AG04449 (cell line): ENCODE results near the gene CLASRP.

ENCODE experiments used
- CTCF ChIA-PET: fragments of 350-600 bp; formaldehyde crosslinking; extraction: SDS; loops from one replicate; lab custom pipeline; 2021; ENCODE audit warnings: antibody characterized with exemption; lab: Yijun Ruan, JAX
- POLR2A ChIA-PET: fragments of 400-600, 350-600 bp; formaldehyde crosslinking; extraction: SDS; loops from one replicate; lab custom pipeline; 2020; ENCODE audit warnings: antibody characterized with exemption, inconsistent platforms; lab: Yijun Ruan, JAX
- DNase-seq: peaks from one replicate; pipeline ENCODE4 v3.0.0-alpha.2; 2010; ENCODE audit warnings: low read depth, low spot score
- H3K4me3 ChIP-seq: 2 replicates; pipeline ENCODE4 v1.5.1; 2011; ENCODE audit warnings: low read depth, mild to moderate bottlenecking, control low read depth, low read length
- TF ChIP-seq, protein P1 (sequence below): IDR thresholded peaks from one replicate; pipeline ENCODE4 v1.5.1; 2011; ENCODE audit warnings: mild to moderate bottlenecking, moderate library complexity, low read length, control low read depth, inconsistent platforms; ENCODE audit not compliant: insufficient read depth; ENCODE audit errors: missing control alignments

CLASRP gene

DNA sequence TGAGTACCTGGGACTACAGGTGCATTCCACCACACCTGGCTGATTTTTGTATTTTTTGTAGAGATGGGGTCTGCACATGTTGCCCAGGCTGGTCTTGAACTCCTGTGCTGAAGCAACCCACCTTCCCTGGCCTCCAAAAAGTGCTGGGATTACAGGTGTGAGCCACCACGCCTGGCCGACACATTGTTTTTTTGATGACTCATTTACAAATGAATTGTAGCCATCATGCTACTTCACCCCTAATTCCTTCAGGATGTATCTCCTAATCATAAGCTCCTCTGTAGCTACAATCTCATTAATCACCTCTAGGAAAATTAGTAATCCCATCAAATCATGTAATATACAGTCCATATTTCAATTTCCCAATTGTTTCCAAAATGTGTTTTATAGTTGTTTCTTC is 19.7 kb upstream of the CLASRP start:
- TF ChIP-seq, protein P1, sequence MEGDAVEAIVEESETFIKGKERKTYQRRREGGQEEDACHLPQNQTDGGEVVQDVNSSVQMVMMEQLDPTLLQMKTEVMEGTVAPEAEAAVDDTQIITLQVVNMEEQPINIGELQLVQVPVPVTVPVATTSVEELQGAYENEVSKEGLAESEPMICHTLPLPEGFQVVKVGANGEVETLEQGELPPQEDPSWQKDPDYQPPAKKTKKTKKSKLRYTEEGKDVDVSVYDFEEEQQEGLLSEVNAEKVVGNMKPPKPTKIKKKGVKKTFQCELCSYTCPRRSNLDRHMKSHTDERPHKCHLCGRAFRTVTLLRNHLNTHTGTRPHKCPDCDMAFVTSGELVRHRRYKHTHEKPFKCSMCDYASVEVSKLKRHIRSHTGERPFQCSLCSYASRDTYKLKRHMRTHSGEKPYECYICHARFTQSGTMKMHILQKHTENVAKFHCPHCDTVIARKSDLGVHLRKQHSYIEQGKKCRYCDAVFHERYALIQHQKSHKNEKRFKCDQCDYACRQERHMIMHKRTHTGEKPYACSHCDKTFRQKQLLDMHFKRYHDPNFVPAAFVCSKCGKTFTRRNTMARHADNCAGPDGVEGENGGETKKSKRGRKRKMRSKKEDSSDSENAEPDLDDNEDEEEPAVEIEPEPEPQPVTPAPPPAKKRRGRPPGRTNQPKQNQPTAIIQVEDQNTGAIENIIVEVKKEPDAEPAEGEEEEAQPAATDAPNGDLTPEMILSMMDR = no peak
- ChIA-PET CTCF (interaction anchor here (1.6 kb wide), 1 partner anchor 9 kb away, joined by 4 read pairs; no protein-coding TSS in a partner anchor), POLR2A (no interaction called here)
- no peak for DNase-seq
- H3K4me3 ChIP-seq = no peak overlapping the region

DNA sequence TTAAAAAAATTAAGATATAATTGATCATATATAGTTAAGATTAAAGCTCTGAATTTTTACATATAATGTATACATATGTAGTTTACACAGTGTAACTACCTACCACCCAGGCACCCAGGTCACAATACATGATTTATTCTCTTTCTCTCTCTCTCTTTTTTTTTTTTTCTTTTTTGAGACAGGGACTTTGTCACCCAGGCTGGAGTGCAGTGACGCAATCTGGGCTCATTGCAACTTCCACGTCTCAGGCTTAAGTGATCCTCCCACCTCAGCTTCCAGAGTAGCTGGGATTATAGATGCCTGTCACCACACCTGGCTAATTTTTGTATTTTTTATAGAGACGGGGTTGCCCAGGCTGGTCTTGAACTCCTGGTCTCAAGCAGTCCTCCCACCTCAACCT is 18.8 kb upstream of the CLASRP start:
- TF ChIP-seq, protein P1 = no peak
- CTCF ChIA-PET = no interaction called here
- no peak for DNase-seq
- no peak overlapping the region for H3K4me3 ChIP-seq
- POLR2A ChIA-PET = no interaction called here

DNA sequence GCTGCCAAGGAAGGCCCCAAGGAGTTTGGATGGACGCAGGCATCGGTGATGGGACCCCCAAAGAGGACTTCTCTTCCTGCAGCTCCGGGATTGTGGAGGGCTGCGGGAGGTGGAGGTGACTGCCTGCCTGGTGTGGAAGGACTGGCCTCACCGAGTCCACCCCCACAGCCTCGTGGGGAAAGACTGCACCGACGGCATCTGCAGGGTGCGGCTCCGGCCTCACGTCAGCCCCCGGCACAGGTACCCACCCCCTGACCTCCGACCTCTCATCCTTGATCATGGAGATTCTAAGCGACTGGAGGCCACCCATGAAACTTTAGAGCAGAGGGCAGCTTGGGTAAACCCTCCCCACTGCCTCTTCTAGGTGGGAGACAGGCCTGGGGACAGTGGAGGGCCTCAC is 16.9 kb upstream of the CLASRP start:
- TF ChIP-seq, protein P1 = no peak
- ChIA-PET POLR2A (interaction anchor here (1.0 kb wide), 1 partner anchor 38 kb away, joined by 3 read pairs; no protein-coding TSS in a partner anchor), CTCF (no interaction called here)
- no peak overlapping the region for H3K4me3 ChIP-seq
- DNase-seq = no peak

DNA sequence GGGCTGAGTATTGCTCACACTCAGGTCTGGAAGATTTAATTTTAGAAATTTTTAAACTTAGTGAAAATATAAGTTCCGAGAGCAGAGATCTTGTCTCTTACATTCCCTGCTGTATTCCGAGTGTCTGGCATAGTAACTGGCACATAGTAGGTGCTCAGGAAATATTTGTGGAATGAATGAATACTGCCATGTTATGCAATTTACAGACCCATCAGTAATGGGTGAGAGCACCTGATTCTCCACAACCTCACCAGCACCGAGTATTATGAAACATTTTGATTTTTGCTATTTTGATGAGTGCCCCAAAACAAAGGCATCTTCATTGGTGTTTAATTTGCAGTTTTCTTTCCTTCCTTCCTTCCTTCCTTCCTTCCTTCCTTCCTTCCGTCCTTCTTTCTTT is 15.8 kb upstream of the CLASRP start:
- TF ChIP-seq, protein P1 = no peak
- ChIA-PET CTCF (no interaction called here), POLR2A (no interaction called here)
- no peak for DNase-seq
- H3K4me3 ChIP-seq = no peak overlapping the region

DNA sequence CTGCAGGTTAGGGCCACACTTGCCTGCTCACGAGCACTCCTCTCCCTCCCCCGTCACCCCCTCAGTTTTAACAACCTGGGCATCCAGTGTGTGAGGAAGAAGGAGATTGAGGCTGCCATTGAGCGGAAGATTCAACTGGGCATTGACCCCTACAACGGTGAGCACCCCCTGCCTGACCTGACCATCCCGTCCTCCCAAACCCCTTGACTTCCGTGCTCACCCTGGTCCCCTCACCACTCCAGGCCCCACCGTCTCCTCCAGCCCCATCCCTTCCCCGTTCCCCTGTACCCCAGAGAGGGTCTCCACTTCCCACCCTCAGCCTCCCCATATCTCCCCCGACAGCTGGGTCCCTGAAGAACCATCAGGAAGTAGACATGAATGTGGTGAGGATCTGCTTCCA is 13.6 kb upstream of the CLASRP start:
- POLR2A ChIA-PET = no interaction called here
- TF ChIP-seq, protein P1 = no peak
- no peak overlapping the region for H3K4me3 ChIP-seq
- CTCF ChIA-PET = no interaction called here
- no peak for DNase-seq

DNA sequence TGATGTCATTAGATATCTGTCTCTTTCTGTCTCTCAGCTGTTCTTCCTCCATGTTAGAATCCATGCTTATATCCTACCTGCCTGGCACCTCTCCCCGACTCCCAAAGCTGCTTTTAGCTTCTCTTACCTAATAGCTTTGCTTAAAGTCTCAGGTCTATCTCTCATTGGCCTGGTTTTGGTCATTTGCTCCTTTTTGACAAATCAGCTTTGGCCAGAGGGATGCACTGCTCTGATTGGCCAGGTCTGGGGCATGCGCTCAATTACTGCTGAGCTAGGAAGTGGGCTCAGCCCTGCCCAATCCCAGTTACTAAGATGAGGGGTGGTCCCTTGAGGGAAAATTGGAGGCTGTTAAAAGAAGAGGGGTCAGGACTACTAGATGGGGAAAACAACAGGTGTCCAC is 11.5 kb upstream of the CLASRP start:
- ChIA-PET CTCF (interaction anchor here (1.2 to 1.3 kb wide), 2 partner anchors 32 to 98 kb away, joined by 3 to 6 read pairs; no protein-coding TSS in a partner anchor), POLR2A (interaction anchor here (1.5 kb wide), 1 partner anchor 12 kb away, joined by 4 read pairs; the partner anchor contains the start of gene CLASRP)
- TF ChIP-seq, protein P1 = no peak
- H3K4me3 ChIP-seq = no peak overlapping the region
- no peak for DNase-seq
